Measurements from ENCODE around the gene ASB3.
"Not testable (repeated sequence)": the region's sequence is repeated elsewhere in the genome, so short reads cannot be mapped to it uniquely, and the experiment has no call there.

The ASB3 gene

GRCh38 chr2:53737091-53737490, 49.7 kb downstream of the ASB3 start:
- DNase-seq (ENCODE audit: low read depth in 2 of 2) = no peak

- DNase-seq (ENCODE audit: low read depth in 2 of 2) = no peak
These were observed 57.5 kb downstream of the ASB3 start for GRCh38 chr2:53729143-53729762.

GRCh38 chr2:53727921-53728320, 58.8 kb downstream of the ASB3 start:
- DNase-seq (ENCODE audit: low read depth in 2 of 2) = no peak

GRCh38 chr2:53725662-53726061, 61.1 kb downstream of the ASB3 start:
- DNase-seq (ENCODE audit: low read depth in 2 of 2) = no peak

- DNase-seq (ENCODE audit: low read depth in 2 of 2) = no peak
These were observed 62.2 kb downstream of the ASB3 start for GRCh38 chr2:53724536-53724935.

GRCh38 chr2:53720944-53721343, 65.8 kb downstream of the ASB3 start:
- DNase-seq (ENCODE audit: low read depth in 2 of 2) = not testable (repeated sequence)

- no peak for DNase-seq (ENCODE audit: low read depth in 2 of 2)
These were observed 71.2 kb downstream of the ASB3 start for GRCh38 chr2:53715568-53715967.

- no peak for DNase-seq (ENCODE audit: low read depth in 2 of 2)
These were observed 75.4 kb downstream of the ASB3 start for GRCh38 chr2:53711271-53711780.

GRCh38 chr2:53708988-53709387, 77.8 kb downstream of the ASB3 start:
- DNase-seq (ENCODE audit: low read depth in 2 of 2) = no peak

- DNase-seq (ENCODE audit: low read depth in 2 of 2) = no peak
These were observed 85.5 kb downstream of the ASB3 start for GRCh38 chr2:53701221-53701620.

GRCh38 chr2:53697686-53698085, 89.1 kb downstream of the ASB3 start:
- no peak for DNase-seq (ENCODE audit: low read depth in 2 of 2)

- DNase-seq (ENCODE audit: low read depth in 2 of 2) = no peak
These were observed 89.7 kb downstream of the ASB3 start for GRCh38 chr2:53697092-53697491.

- DNase-seq (ENCODE audit: low read depth in 2 of 2) = no peak
These were observed 91.2 kb downstream of the ASB3 start for GRCh38 chr2:53695575-53695974.

GRCh38 chr2:53694096-53694771, 92.5 kb downstream of the ASB3 start:
- no peak for DNase-seq (ENCODE audit: low read depth in 2 of 2)

GRCh38 chr2:53690876-53691275, 95.9 kb downstream of the ASB3 start:
- DNase-seq (ENCODE audit: low read depth in 2 of 2) = no peak

GRCh38 chr2:53672881-53673522, 113.8 kb downstream of the ASB3 start:
- DNase-seq (ENCODE audit: low read depth in 2 of 2) = no peak

GRCh38 chr2:53670331-53670730, 116.4 kb downstream of the ASB3 start:
- DNase-seq (ENCODE audit: low read depth in 2 of 2) = no peak

- DNase-seq (ENCODE audit: low read depth in 2 of 2) = no peak
These were observed 118.1 kb downstream of the ASB3 start for GRCh38 chr2:53668624-53669026.

GRCh38 chr2:53667130-53667529, 119.6 kb downstream of the ASB3 start:
- DNase-seq (ENCODE audit: low read depth in 2 of 2) = not testable (repeated sequence)

- DNase-seq (ENCODE audit: low read depth in 2 of 2) = no peak
These were observed 125.9 kb downstream of the ASB3 start for GRCh38 chr2:53660886-53661285.

- DNase-seq (ENCODE audit: low read depth in 2 of 2) = not testable (repeated sequence)
These were observed 128.3 kb downstream of the ASB3 start for GRCh38 chr2:53658474-53658873.

- no peak for DNase-seq (ENCODE audit: low read depth in 2 of 2)
These were observed 131.5 kb downstream of the ASB3 start for GRCh38 chr2:53655256-53655655.

- DNase-seq (ENCODE audit: low read depth in 2 of 2) = no peak
These were observed 132.4 kb downstream of the ASB3 start for GRCh38 chr2:53654396-53654795.

Data from stimulated activated CD4-positive, alpha-beta T cell treated with anti-CD3 and anti-CD28 coated beads, Interleukin-12 subunit alpha, Interleukin-12 subunit beta, amount 100 ng/mL, for 24 hours (primary cell).